ENCODE measurements around the gene RASGRF2. TPM values are rescaled to one million over a fixed set of nuclear protein-coding genes. Genes with fewer than 3 reads are reported as not detected.

RASGRF2 gene
- total RNA-seq, 4 donors from 2014 or later = 3.3 to 26.4 (median 12.3) TPM

- no peaks in the 10 kb centered on the region for H3K9me3 ChIP-seq
- no peaks in the 10 kb centered on the region for H3K4me1 ChIP-seq
- DNase-seq = no peak
- no peaks in the 10 kb centered on the region for H3K27me3 ChIP-seq
- TF ChIP-seq POLR2A (IDR thresholded peaks at IDR 0.05) (no peak), CTCF (IDR thresholded peaks at IDR 0.05) (no peak)
- no peaks in the 10 kb centered on the region for H3K36me3 ChIP-seq
- intact Hi-C loops (cut with DNase I; ENCODE audit: low total_unique reads) = no loop called here
- H3K4me3 ChIP-seq = no peak overlapping the region
- no peak overlapping the region for H3K27ac ChIP-seq
These were observed 185.9 kb downstream of the RASGRF2 start for GRCh38 chr5:81146031-81146430.

GRCh38 chr5:81147011-81147885 is 187.1 kb downstream of the RASGRF2 start:
- TF ChIP-seq POLR2A (IDR thresholded peaks at IDR 0.05) (no peak), CTCF (IDR thresholded peaks at IDR 0.05) (no peak)
- Histone ChIP-seq H3K4me3 (no peak overlapping the region), H3K36me3 (no peaks in the 10 kb centered on the region), H3K27me3 (no peaks in the 10 kb centered on the region), H3K9me3 (no peaks in the 10 kb centered on the region), H3K27ac (no peak overlapping the region), H3K4me1 (no peaks in the 10 kb centered on the region)
- no peak for DNase-seq
- intact Hi-C loops (cut with DNase I; ENCODE audit: low total_unique reads) = no loop called here

- Histone ChIP-seq H3K9me3 (no peaks in the 10 kb centered on the region), H3K27ac (no peak overlapping the region), H3K27me3 (no peaks in the 10 kb centered on the region), H3K4me1 (no peaks in the 10 kb centered on the region), H3K36me3 (no peaks in the 10 kb centered on the region), H3K4me3 (no peak overlapping the region)
- no peak for DNase-seq
- intact Hi-C loops (cut with DNase I; ENCODE audit: low total_unique reads) = no loop called here
- TF ChIP-seq POLR2A (IDR thresholded peaks at IDR 0.05) (no peak), CTCF (IDR thresholded peaks at IDR 0.05) (no peak)
These were observed 187.9 kb downstream of the RASGRF2 start for GRCh38 chr5:81147886-81148571.

- no peaks in the 10 kb centered on the region for H3K27me3 ChIP-seq
- no peak overlapping the region for H3K27ac ChIP-seq
- intact Hi-C loops (cut with DNase I; ENCODE audit: low total_unique reads) = no loop called here
- H3K4me3 ChIP-seq = no peak overlapping the region
- DNase-seq = no peak
- H3K36me3 ChIP-seq = no peaks in the 10 kb centered on the region
- no peaks in the 10 kb centered on the region for H3K4me1 ChIP-seq
- H3K9me3 ChIP-seq = no peaks in the 10 kb centered on the region
- TF ChIP-seq POLR2A (IDR thresholded peaks at IDR 0.05) (no peak), CTCF (IDR thresholded peaks at IDR 0.05) (no peak)
These were observed 191.4 kb downstream of the RASGRF2 start for GRCh38 chr5:81151546-81151945.

- Histone ChIP-seq H3K27me3 (no peaks in the 10 kb centered on the region), H3K36me3 (no peaks in the 10 kb centered on the region), H3K4me1 (no peaks in the 10 kb centered on the region), H3K4me3 (no peak overlapping the region), H3K9me3 (no peaks in the 10 kb centered on the region), H3K27ac (no peak overlapping the region)
- intact Hi-C loops (cut with DNase I; ENCODE audit: low total_unique reads) = no loop called here
- DNase-seq = no peak
- TF ChIP-seq POLR2A (IDR thresholded peaks at IDR 0.05) (no peak), CTCF (IDR thresholded peaks at IDR 0.05) (no peak)
These were observed 194.6 kb downstream of the RASGRF2 start for GRCh38 chr5:81154725-81155124.

All from uterus (tissue), 4 donors.